Heart right ventricle (tissue), 16 donors: ENCODE measurements around the gene LEKR1. TPM values are rescaled to one million over a fixed set of nuclear protein-coding genes. Genes with fewer than 3 reads are reported as not detected.

ENCODE experiments used
- ATAC-seq, 8 donors: fragments of 200-7000 bp; cut with Tn5 transposase; one replicate each; pipeline ENCODE4 v1.9.1; 2020; ENCODE audit warnings: mild to moderate bottlenecking in 8 of 8, moderate library complexity in 8 of 8, moderate number of reproducible peaks in 1 of 8
- DNase-seq, 2 donors: peaks; one replicate each; pipeline ENCODE4 v3.0.0-alpha.2; 2020
- H3K27ac ChIP-seq, 10 donors: fragments of 200-600 bp; sonication (generic) in 2 of 10; one replicate each; pipeline versions ENCODE4 v1.5.0 to v1.8.0; 2020 to 2022; ENCODE audit warnings: mild to moderate bottlenecking in 3 of 10
- H3K27me3 ChIP-seq, 7 donors: fragments of 200-600 bp; one replicate each; pipeline ENCODE4 v1.8.0; 2021 to 2022; ENCODE audit warnings: mild to moderate bottlenecking in 2 of 7
- H3K36me3 ChIP-seq, 9 donors: fragments of 200-600 bp; sonication (generic) in 1 of 9; one replicate each; pipeline versions ENCODE4 v1.5.0 to v1.8.0; 2020 to 2022; ENCODE audit warnings: mild to moderate bottlenecking in 2 of 9
- H3K4me1 ChIP-seq, 9 donors: fragments of 200-600 bp; sonication (generic) in 1 of 9; one replicate each; pipeline versions ENCODE4 v1.5.0 to v1.8.0; 2020 to 2022; ENCODE audit warnings: mild to moderate bottlenecking in 4 of 9
- H3K4me3 ChIP-seq, 10 donors: fragments of 200-600 bp; sonication (generic) in 2 of 10; one replicate each; pipeline versions ENCODE4 v1.5.0 to v1.8.0; 2020 to 2022; ENCODE audit warnings: mild to moderate bottlenecking in 7 of 10, moderate library complexity in 2 of 10
- H3K9me3 ChIP-seq, 11 donors: fragments of 200-600 bp in 10 of 11; sonication (generic) in 2 of 11; one replicate each; pipeline versions ENCODE4 v1.5.0 to v1.8.0; 2013 to 2022; ENCODE audit warnings: mild to moderate bottlenecking in 2 of 11, control low read depth in 1 of 11, moderate library complexity in 1 of 11
- WGBS, 2 donors: extraction: QIAGEN DNeasy Blood & Tissue Kit; methylation state at CpG; one replicate each; pipeline ENCODE4 v1.1.7; 2013; ENCODE audit warnings: inconsistent platforms in 1 of 2; 5-methylcytosine and 5-hydroxymethylcytosine counted together
- intact Hi-C, 10 donors: fragments of 100-400 bp; cut with DNase I; formaldehyde crosslinking; loops; one replicate each; pipeline versions ENCODE4 v1.11.1 to v1.14.2; 2022
- polyA plus RNA-seq, 2 donors: library from polyadenylated mRNA; stranded (reverse); fragments of 200-250 nt; gene quantifications; one replicate each; pipeline ENCODE4 v1.2.3, GENCODE V29; 2013
- total RNA-seq, 10 donors: library from RNA; stranded (reverse); fragmentation: NEBNext Ultra II Directional in 3 of 10; extraction: Animal tissue kit (Norgen Biotek cat#: 25700) in 3 of 10; gene quantifications; one replicate each; pipeline versions ENCODE4 v1.2.1 to v1.2.4, GENCODE V29; 2021 to 2023
- TF ChIP-seq, protein P1 (sequence below), 9 donors: fragments of 200-600 bp; sonication (generic) in 2 of 9; IDR thresholded peaks; one replicate each; pipeline versions ENCODE4 v1.5.0 to v1.8.0; 2021 to 2022; ENCODE audit warnings: antibody characterized with exemption in 9 of 9, mild to moderate bottlenecking in 5 of 9, moderate library complexity in 1 of 9
- donor health status: Arrhythmogenic right ventricular cardiomyopathy.
- donor health status: ischemic (EF 13 %, LVEDD 7.1; RV severe dilation, severe dysfunction).
- donor health status: healthy with polysubstance abuse.
- donor health status: DM: no; HTN: yes; CAD: no.
- donor health status: DM: no; HTN: no; CAD: no.
- donor health status: ischemic (EF 25% LVEDD 6.9; RV normal size, moderate dysfunction).
- donor health status: ischemic (EF 25% LVEDD 5.7; RV mildly dilated, moderate dysfunction).
- donor health status: healthy.
- donor health status: DM: yes; HTN: yes; CAD: no.
- donor health status: Ischemic cardiomyopathy.
- donor health status: ischemic (EF 35%, LVEDD 5.7; RV mildly dilated, moderate dysfunction).
- donor health status: nonischemic (EF 11% LVEDD 7.7; RV severe dilation, severe dysfunction).
- donor health status: DM: yes; HTN: yes; CAD: no.
- donor health status: PGD.
- donor health status: ischemic (EF 29% LVEDD 5.4; RV normal size, mild dysfunction).
- donor health status: nonischemic (EF 23%, LVEDD 6.1; RV moderate dilation, normal function).

LEKR1 gene
- total and polyA plus RNA-seq, 12 donors: 0.17 to 3.0 (median 0.81) TPM

DNA sequence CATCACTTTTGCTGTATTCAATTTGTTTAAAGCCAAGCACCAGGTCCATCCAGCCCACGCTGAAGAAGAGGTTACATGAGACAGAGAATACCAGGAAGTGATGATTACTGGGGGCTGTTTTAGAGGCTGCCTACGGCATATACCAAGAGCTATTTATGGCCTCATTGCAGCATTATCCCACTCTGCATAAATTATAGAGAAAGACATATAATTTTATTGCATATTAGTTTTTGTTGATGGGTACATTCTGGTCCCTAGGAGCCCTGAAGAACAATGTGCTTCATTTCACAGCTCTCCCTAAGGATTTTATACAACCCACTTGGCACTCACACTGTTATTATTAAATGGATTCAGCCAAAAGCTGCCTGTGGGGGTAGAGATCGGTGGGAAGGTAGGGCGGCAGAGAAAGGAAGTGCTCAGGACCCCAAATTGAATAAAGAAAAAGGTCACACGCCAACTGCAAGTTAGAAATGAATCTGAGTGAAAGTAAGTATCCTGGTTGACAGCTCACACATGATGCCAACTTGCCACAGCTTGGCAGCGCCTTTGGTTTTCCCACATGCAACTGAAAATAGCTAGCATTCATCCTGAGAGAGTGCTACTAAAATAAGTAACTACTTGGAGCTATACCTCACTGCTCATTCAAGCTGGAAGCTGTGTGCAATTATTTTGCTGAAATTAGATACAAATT, 260.1 kb downstream of the LEKR1 start:
- TF ChIP-seq, protein P1, sequence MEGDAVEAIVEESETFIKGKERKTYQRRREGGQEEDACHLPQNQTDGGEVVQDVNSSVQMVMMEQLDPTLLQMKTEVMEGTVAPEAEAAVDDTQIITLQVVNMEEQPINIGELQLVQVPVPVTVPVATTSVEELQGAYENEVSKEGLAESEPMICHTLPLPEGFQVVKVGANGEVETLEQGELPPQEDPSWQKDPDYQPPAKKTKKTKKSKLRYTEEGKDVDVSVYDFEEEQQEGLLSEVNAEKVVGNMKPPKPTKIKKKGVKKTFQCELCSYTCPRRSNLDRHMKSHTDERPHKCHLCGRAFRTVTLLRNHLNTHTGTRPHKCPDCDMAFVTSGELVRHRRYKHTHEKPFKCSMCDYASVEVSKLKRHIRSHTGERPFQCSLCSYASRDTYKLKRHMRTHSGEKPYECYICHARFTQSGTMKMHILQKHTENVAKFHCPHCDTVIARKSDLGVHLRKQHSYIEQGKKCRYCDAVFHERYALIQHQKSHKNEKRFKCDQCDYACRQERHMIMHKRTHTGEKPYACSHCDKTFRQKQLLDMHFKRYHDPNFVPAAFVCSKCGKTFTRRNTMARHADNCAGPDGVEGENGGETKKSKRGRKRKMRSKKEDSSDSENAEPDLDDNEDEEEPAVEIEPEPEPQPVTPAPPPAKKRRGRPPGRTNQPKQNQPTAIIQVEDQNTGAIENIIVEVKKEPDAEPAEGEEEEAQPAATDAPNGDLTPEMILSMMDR (IDR thresholded peaks at IDR 0.05): no peak
- Histone ChIP-seq H3K27ac (peak overlapping the region; percentile 30 to 100 (median 99)), H3K36me3 (no peaks in the 10 kb centered on the region), H3K9me3 (no peaks in the 10 kb centered on the region), H3K27me3 (no peaks in the 10 kb centered on the region), H3K4me3 (no peak overlapping the region), H3K4me1 (peaks cover 3 to 67% (median 54%) of the 10 kb centered on the region in 9 donors)
- 38 to 62% methylated on average over 6 of the region's 6 CpGs for WGBS, 2 donors
- ATAC-seq: peak in 1 of 8 donors; percentile 10
- intact Hi-C loops: loop anchor here (2.0 to 10.0 kb wide), 11 partner anchors 259 to 1231 kb away; partner anchors contain the start of genes LEKR1 (in 2 of the 10), SLC33A1 (in 1 of the 10) and TIPARP (in 1 of the 10)
- DNase-seq: peak; percentile 56 to 68

DNA sequence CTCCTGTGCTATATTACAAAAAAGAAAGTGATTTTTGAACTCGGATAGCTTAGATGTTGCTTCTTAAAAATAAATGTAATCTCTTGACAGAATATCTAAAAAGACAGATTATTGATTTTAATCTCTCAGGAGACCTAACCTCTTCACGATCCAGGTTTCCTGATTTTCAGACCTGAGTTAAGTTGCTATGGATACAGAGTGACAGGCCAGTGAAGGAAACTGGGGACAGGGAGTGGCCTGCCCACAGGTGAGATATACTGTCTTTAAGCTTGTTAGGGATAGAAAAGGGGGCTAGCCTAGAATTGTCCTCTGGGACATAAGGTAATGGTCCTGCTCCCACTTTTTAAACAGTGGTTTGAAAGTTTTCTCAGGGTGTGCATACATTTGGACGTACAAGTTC, 260.6 kb downstream of the LEKR1 start:
- DNase-seq: no peak
- Histone ChIP-seq H3K36me3 (no peaks in the 10 kb centered on the region), H3K4me3 (no peak overlapping the region), H3K4me1 (peaks cover 3 to 67% (median 55%) of the 10 kb centered on the region in 9 donors), H3K27ac (peak overlapping the region; percentile 30 to 100 (median 99)), H3K27me3 (no peaks in the 10 kb centered on the region), H3K9me3 (no peaks in the 10 kb centered on the region)
- intact Hi-C loops: loop anchor here (2.0 to 10.0 kb wide), 11 partner anchors 259 to 1232 kb away; partner anchors contain the start of genes LEKR1 (in 2 of the 10), SLC33A1 (in 1 of the 10) and TIPARP (in 1 of the 10)
- ATAC-seq: no peak
- WGBS, 2 donors: 57 to 67% methylated on average over 3 of the region's 3 CpGs
- TF ChIP-seq, protein P1 (IDR thresholded peaks at IDR 0.05): no peak

DNA sequence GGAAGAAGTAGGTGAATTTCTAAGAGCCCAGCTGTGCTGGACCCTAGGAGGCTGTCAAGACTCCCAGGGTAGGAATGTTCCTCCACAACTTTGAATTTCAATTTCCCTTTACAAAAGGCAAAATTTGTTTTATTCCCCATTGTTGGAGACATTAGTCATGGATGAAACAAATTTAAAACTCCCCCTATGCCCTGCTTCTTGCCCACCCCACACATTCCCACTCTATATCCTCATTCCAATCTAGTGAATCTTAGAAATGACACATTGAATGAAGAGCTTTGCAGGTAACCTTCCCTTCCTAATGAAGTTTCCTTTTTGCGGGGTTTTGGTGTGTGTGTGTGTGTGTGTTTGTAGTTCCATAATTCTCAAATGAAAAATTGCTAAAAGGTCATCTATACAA, 261.2 kb downstream of the LEKR1 start:
- WGBS, 2 donors: 76 to 79% methylated on average over 1 of the region's 1 CpG
- H3K36me3 ChIP-seq: no peaks in the 10 kb centered on the region
- H3K27ac ChIP-seq: peak overlapping the region; percentile 96 to 100 (median 99)
- no peak for DNase-seq
- H3K9me3 ChIP-seq: no peaks in the 10 kb centered on the region
- intact Hi-C loops: loop anchor here (2.0 to 10.0 kb wide), 11 partner anchors 260 to 1233 kb away; partner anchors contain the start of genes LEKR1 (in 2 of the 10), SLC33A1 (in 1 of the 10) and TIPARP (in 1 of the 10)
- peaks cover 3 to 67% (median 55%) of the 10 kb centered on the region in 9 donors for H3K4me1 ChIP-seq
- no peaks in the 10 kb centered on the region for H3K27me3 ChIP-seq
- H3K4me3 ChIP-seq: no peak overlapping the region
- TF ChIP-seq, protein P1 (IDR thresholded peaks at IDR 0.05): no peak
- no peak for ATAC-seq

DNA sequence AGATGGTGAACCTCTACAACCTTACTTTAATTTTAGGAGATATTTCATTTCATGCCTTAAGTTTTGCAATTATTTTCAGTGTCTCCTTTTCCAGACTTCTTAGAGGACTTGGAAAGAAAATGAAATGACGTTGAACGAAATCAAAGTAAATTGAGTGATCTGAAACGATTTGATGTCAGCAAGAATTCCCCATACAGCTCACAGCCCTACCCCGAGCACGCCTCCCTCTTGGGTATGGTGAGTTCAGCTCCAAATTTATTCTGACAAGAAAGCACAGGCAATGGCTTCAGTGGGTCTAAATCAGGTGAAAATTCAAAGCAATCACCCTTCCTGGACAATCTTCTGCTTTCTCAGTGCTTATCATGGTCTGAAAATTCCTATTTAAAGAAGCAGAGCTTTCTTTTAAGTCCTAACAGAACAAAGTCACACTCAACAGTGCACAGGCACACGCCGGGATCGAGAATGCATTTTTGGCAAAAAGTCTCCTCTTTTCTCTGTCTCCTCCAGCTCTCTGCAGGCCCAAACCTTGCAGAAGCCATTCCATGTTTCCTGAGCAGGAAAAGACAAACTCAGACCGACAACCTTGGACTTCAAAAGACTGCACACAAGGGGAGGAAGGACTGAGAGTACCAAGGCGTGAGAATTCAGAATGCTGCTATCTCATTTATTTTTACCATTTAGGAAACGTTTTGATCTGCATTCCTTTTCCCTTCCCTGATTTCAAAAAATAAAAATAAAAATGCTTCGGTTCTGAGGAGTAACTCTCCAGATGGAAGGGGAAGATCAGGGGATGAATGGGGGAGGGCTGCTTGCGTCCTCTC, 261.8 kb downstream of the LEKR1 start:
- TF ChIP-seq, protein P1 (IDR thresholded peaks at IDR 0.05): no peak
- no peak for DNase-seq
- intact Hi-C loops: loop anchor here (2.0 to 10.0 kb wide), 15 partner anchors 43 to 1233 kb away; partner anchors contain the start of genes TIPARP (in 4 of the 10), LEKR1 (in 2 of the 10) and SLC33A1 (in 1 of the 10)
- Histone ChIP-seq H3K4me3 (peak overlapping the region; percentile 47 to 71 (median 62)), H3K36me3 (no peaks in the 10 kb centered on the region), H3K4me1 (peaks cover 3 to 73% (median 58%) of the 10 kb centered on the region in 9 donors), H3K27me3 (no peaks in the 10 kb centered on the region), H3K9me3 (no peaks in the 10 kb centered on the region), H3K27ac (peak overlapping the region; percentile 96 to 100 (median 99))
- WGBS, 2 donors: 8 to 16% methylated on average over 13 of the region's 13 CpGs
- ATAC-seq: no peak
